ENCODE results near the gene CCDC106. TPM values are rescaled to one million over a fixed set of nuclear protein-coding genes. Genes with fewer than 3 reads are reported as not detected.

The CCDC106 gene
- total and polyA plus RNA-seq, 2 of the 4 experiments (the other 2 are of a cell fraction), result 2.3 to 13.6 TPM

DNA sequence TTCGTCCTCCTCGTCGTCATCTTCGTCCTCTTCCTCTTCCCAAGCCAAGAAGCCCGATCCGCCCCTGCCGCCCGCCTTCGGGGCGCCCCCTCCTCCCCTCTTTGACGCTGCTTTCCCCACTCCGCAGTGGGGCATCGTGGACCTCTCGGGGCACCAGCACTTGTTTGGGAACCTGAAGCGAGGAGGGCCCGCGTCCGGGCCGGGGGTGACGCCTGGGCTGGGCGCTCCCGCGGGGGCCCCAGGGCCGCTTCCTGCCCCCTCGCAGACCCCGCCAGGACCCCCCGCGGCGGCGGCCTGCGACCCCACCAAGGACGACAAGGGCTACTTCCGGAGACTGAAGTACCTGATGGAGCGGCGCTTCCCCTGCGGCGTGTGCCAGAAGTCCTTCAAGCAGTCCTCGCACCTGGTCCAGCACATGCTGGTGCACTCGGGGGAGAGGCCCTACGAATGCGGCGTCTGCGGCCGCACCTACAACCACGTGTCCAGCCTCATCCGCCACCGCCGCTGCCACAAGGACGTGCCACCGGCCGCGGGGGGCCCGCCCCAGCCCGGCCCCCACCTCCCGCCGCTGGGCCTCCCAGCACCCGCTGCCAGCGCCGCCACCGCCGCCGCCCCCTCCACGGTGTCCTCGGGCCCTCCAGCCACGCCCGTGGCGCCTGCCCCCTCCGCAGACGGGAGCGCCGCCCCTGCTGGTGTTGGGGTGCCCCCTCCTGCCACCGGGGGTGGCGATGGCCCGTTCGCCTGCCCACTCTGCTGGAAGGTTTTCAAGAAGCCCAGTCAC is 33.9 kb upstream of the CCDC106 start:
- ATAC-seq (ENCODE audit: low read depth) (no peak), DNase-seq (no peak)
- H3K79me1 ChIP-seq (ENCODE audit: low read depth in 1 of 2, low read length in 2 of 2), result peaks cover 35 to 55% of the 10 kb centered on the region in 2 experiments
- no peak overlapping the region for H2BK20ac ChIP-seq (ENCODE audit: low read depth, low read length)
- H2BK120ac ChIP-seq (ENCODE audit: low read depth, low read length), result no peak overlapping the region
- no peak overlapping the region for H3K23ac ChIP-seq (ENCODE audit: low read depth, low read length)
- TF ChIP-seq USF2 (IDR thresholded peaks at IDR 0.05; ENCODE audit: low read depth, low read length) (no peak), MAFK (IDR thresholded peaks at IDR 0.05; ENCODE audit: low read depth, low read length) (no peak), CEBPB (IDR thresholded peaks at IDR 0.05; ENCODE audit: low read depth, low read length) (no peak), BHLHE40 (IDR thresholded peaks at IDR 0.05; ENCODE audit: low read depth, low read length) (no peak), NFE2L2 (IDR thresholded peaks at IDR 0.05; ENCODE audit: low read depth, low read length) (no peak), RCOR1 (IDR thresholded peaks at IDR 0.05; ENCODE audit: insufficient replicate concordance, low read length) (no peak)
- no peak overlapping the region for H3K18ac ChIP-seq (ENCODE audit: low read depth, low read length)
- dilution Hi-C loops (cut with HindIII; ENCODE audit: low sequenced_read_pairs, unreplicated experiment), result no loop called here
- no TSS peak for BruUV-seq (replicated peaks)
- H4K20me1 ChIP-seq (ENCODE audit: insufficient read depth, low read length), result peaks cover 30% of the 10 kb centered on the region
- peaks cover 13% of the 10 kb centered on the region for H3K9me1 ChIP-seq (ENCODE audit: insufficient read depth, low read length)
- H3K9me3 ChIP-seq (ENCODE audit: control insufficient read depth, insufficient read depth, low read length), result peaks cover 5% of the 10 kb centered on the region; the same call in 1 of the 2 replicates
- 98 to 100% methylated on average over 4 to 41 of the region's 75 CpGs for WGBS, 2 experiments (ENCODE audit: extremely low coverage in 2 of 2, insufficient read length in 1 of 2)
- no peak overlapping the region for H3K14ac ChIP-seq (replicated peaks; ENCODE audit: low read depth, low read length)
- ChIA-PET POLR2A (ENCODE audit: unreplicated experiment) (no interaction called here), CTCF (no interaction called here)
- no peak overlapping the region for H2AK5ac ChIP-seq (ENCODE audit: low read depth, low read length)
- H2BK15ac ChIP-seq (ENCODE audit: low read depth, low read length), result no peak overlapping the region
- no peak overlapping the region for H4K5ac ChIP-seq (ENCODE audit: low read depth, low read length)
- H3K4me3 ChIP-seq (ENCODE audit: insufficient read depth, low read depth, low read length), result no peak overlapping the region
- peaks cover 5% of the 10 kb centered on the region for H3K4me1 ChIP-seq (ENCODE audit: control insufficient read depth, insufficient read depth, low read length)
- no peak overlapping the region for H2BK5ac ChIP-seq (ENCODE audit: low read depth, low read length, poor library complexity, severe bottlenecking)
- H3K4ac ChIP-seq (ENCODE audit: low read depth, low read length), result no peak overlapping the region
- H2AFZ ChIP-seq (replicated peaks; ENCODE audit: low read length, poor library complexity), result no peak overlapping the region
- no peak overlapping the region for H3K4me2 ChIP-seq (ENCODE audit: low read depth, low read length)
- H3K27me3 ChIP-seq (ENCODE audit: control insufficient read depth, insufficient read depth, low read length), result no peaks in the 10 kb centered on the region
- H4K8ac ChIP-seq (ENCODE audit: low read depth in 2 of 2, low read length in 2 of 2), result no peak overlapping the region
- H3K9ac ChIP-seq (ENCODE audit: low read depth, low read length), result no peak overlapping the region
- in situ Hi-C loops (cut with MboI; ENCODE audit: low sequenced_read_pairs), result no loop called here
- no peak overlapping the region for H3K56ac ChIP-seq (ENCODE audit: extremely low read depth, insufficient read depth, low read length)
- peaks cover 44% of the 10 kb centered on the region for H3K36me3 ChIP-seq (ENCODE audit: control insufficient read depth, insufficient read depth, low read length)
- no peak overlapping the region for H3K27ac ChIP-seq (ENCODE audit: insufficient read depth, low read length)
- intact Hi-C loops (cut with micrococcal nuclease), result no loop called here
- no peak overlapping the region for H4K91ac ChIP-seq (ENCODE audit: insufficient read depth, low read depth, low read length)
- H2AK9ac ChIP-seq (replicated peaks; ENCODE audit: low read depth, low read length, poor library complexity), result no peak overlapping the region

Data from IMR-90 (cell line).